Testis (tissue), 3 donors: Measurements from ENCODE around the gene PRRT3. TPM values are rescaled to one million over a fixed set of nuclear protein-coding genes. Genes with fewer than 3 reads are reported as not detected.

ENCODE experiments used
- polyA plus RNA-seq: library from polyadenylated mRNA; stranded (reverse); fragments of 350-450 nt; fragmentation: Illumina TruSeq; extraction: RNeasy Lipid Tissue Mini Kit (QIAGEN cat#74804); gene quantifications from one replicate; pipeline ENCODE4 v1.2.3, GENCODE V29; 2014; ENCODE audit warnings: low read depth, low replicate concordance; ENCODE audit not compliant: insufficient read depth
- small RNA-seq, 2 donors: library from RNA; depleted of rRNA; stranded (forward); fragments of <200 nt; gene quantifications; one replicate each; pipeline ENCODE3, GENCODE V24; 2016
- total RNA-seq, 2 donors: library from RNA; depleted of rRNA; stranded (reverse); fragments of >200 nt; gene quantifications; one replicate each; pipeline ENCODE4 v1.2.3, GENCODE V29; 2016

PRRT3 gene
- total and polyA plus RNA-seq, 3 donors from 2014 or later: 6.6 to 7.6 (median 7.2) TPM

Small RNA genes lying within 50 kb of the gene (small RNA-seq; reads per million reads assigned to genes)
- gene CYCSP10 (0 reads per million in 2 donors), gene RNU6-882P (0 reads per million in 2 donors)

Other genes starting within 250 kb of the PRRT3 start
- gene CPNE9, start 248.6 kb downstream of the PRRT3 start, total RNA-seq: 1 to 10 TPM in 1 of 2 donors, under 1 TPM in 1; 0.31 to 1.4 TPM
- gene CPNE9, start 248.6 kb downstream of the PRRT3 start, polyA plus RNA-seq: 1.3 TPM
- gene BRPF1, start 220.7 kb downstream of the PRRT3 start, total RNA-seq: 10 to 100 TPM; 55.1 to 58.4 TPM
- gene BRPF1, start 220.7 kb downstream of the PRRT3 start, polyA plus RNA-seq: 47.4 TPM
- 10 to 100 TPM; 30.3 to 36.4 TPM for gene OGG1, start 202.5 kb downstream of the PRRT3 start, total RNA-seq
- gene OGG1, start 202.5 kb downstream of the PRRT3 start, polyA plus RNA-seq: 18.8 TPM
- 100 to 1,000 TPM; 127 to 185 TPM for gene CAMK1, start 182.5 kb downstream of the PRRT3 start, total RNA-seq
- gene CAMK1, start 182.5 kb downstream of the PRRT3 start, polyA plus RNA-seq: 62.7 TPM
- gene TADA3, start 159.9 kb downstream of the PRRT3 start, total RNA-seq: 100 to 1,000 TPM in 1 of 2 donors, 10 to 100 TPM in 1; 94.6 to 123 TPM
- 123 TPM for gene TADA3, start 159.9 kb downstream of the PRRT3 start, polyA plus RNA-seq
- gene ARPC4, start 159.3 kb downstream of the PRRT3 start, total RNA-seq: 100 to 1,000 TPM; 108 to 124 TPM
- 99.6 TPM for gene ARPC4, start 159.3 kb downstream of the PRRT3 start, polyA plus RNA-seq
- 100 to 1,000 TPM; 142 to 163 TPM for gene TTLL3, start 142.1 kb downstream of the PRRT3 start, total RNA-seq
- 104 TPM for gene TTLL3, start 142.1 kb downstream of the PRRT3 start, polyA plus RNA-seq
- 10 to 100 TPM; 53.3 to 63.4 TPM for gene RPUSD3, start 108.4 kb downstream of the PRRT3 start, total RNA-seq
- 124 TPM for gene RPUSD3, start 108.4 kb downstream of the PRRT3 start, polyA plus RNA-seq
- gene CIDEC, start 72.2 kb downstream of the PRRT3 start, total RNA-seq: 1 to 10 TPM; 1.1 to 1.6 TPM
- gene CIDEC, start 72.2 kb downstream of the PRRT3 start, polyA plus RNA-seq: 2.9 TPM
- 10 to 100 TPM; 33.3 to 39.8 TPM for gene JAGN1, start 61.8 kb downstream of the PRRT3 start, total RNA-seq
- 36.0 TPM for gene JAGN1, start 61.8 kb downstream of the PRRT3 start, polyA plus RNA-seq
- under 1 TPM; 0.43 to 0.79 TPM for gene IL17RE, start 49.6 kb downstream of the PRRT3 start, total RNA-seq
- gene IL17RE, start 49.6 kb downstream of the PRRT3 start, polyA plus RNA-seq: 1.8 TPM
- gene IL17RC, start 35.3 kb downstream of the PRRT3 start, total RNA-seq: 10 to 100 TPM; 21.0 to 26.1 TPM
- gene IL17RC, start 35.3 kb downstream of the PRRT3 start, polyA plus RNA-seq: 12.0 TPM
- 10 to 100 TPM; 34.9 to 37.1 TPM for gene CRELD1, start 18.6 kb downstream of the PRRT3 start, total RNA-seq
- 65.7 TPM for gene CRELD1, start 18.6 kb downstream of the PRRT3 start, polyA plus RNA-seq
- 10 to 100 TPM; 64.2 to 72.5 TPM for gene EMC3, start 34.4 kb upstream of the PRRT3 start, total RNA-seq
- gene EMC3, start 34.4 kb upstream of the PRRT3 start, polyA plus RNA-seq: 270 TPM
- 10 to 100 TPM; 23.7 to 41.6 TPM for gene FANCD2, start 74.0 kb upstream of the PRRT3 start, total RNA-seq
- 38.5 TPM for gene FANCD2, start 74.0 kb upstream of the PRRT3 start, polyA plus RNA-seq
- gene FANCD2OS, start 155.8 kb upstream of the PRRT3 start, total RNA-seq: 10 to 100 TPM; 14.3 to 25.8 TPM
- 118 TPM for gene FANCD2OS, start 155.8 kb upstream of the PRRT3 start, polyA plus RNA-seq
- gene BRK1, start 163.3 kb upstream of the PRRT3 start, total RNA-seq: 100 to 1,000 TPM; 145 to 157 TPM
- 250 TPM for gene BRK1, start 163.3 kb upstream of the PRRT3 start, polyA plus RNA-seq
- 10 to 100 TPM; 61.2 to 73.0 TPM for gene VHL, start 189.4 kb upstream of the PRRT3 start, total RNA-seq
- 39.6 TPM for gene VHL, start 189.4 kb upstream of the PRRT3 start, polyA plus RNA-seq
- gene IRAK2, start 212.5 kb upstream of the PRRT3 start, total RNA-seq: 1 to 10 TPM; 3.7 to 3.8 TPM
- 2.1 TPM for gene IRAK2, start 212.5 kb upstream of the PRRT3 start, polyA plus RNA-seq